GM18861 (cell line): ENCODE results near the gene SAP30BP.

Experiments
- ATAC-seq: cut with Tn5 transposase; IDR thresholded peaks from one replicate; pipeline ENCODE4 v1.9.1; 2021; ENCODE audit not compliant: unreplicated experiment

The SAP30BP gene

DNA sequence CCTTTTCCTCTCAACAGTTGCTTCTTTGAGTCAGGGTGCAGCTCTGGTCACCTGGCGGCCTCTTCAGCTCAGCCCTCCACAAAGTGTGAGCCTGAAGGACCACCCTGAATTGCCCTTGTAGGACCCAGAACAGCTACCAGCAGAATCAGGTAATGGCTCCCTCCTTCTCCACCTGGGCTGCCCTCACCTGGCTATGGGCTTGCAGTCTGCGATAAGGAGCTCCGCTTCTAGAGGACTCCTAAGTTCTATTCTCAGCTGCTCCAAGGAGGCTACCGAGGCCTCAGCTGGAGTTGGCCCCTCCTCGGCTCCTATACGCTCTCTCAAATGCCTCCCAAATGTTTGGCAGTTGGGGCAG lies 20.5 kb upstream of the SAP30BP start:
- no peak for ATAC-seq

DNA sequence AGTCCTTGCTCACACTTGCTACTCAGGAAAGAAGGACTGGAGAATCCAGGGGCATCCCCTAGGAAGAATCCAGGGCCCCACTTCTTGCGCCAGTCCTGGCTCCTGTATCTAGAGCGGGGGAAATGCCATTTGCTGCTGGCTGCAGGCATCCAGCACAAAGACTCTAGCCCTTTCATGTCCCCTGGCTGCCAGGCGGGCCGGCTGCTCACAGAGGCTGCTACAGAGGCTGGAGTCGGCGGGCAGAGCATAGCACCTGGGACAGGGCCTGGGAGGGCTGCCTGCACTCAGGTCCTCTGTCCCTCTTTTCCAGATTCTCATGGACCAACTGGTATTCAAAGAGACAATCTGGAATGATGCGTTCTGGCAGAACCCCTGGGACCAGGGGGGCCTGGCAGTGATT lies 20.1 kb upstream of the SAP30BP start:
- ATAC-seq: no peak

DNA sequence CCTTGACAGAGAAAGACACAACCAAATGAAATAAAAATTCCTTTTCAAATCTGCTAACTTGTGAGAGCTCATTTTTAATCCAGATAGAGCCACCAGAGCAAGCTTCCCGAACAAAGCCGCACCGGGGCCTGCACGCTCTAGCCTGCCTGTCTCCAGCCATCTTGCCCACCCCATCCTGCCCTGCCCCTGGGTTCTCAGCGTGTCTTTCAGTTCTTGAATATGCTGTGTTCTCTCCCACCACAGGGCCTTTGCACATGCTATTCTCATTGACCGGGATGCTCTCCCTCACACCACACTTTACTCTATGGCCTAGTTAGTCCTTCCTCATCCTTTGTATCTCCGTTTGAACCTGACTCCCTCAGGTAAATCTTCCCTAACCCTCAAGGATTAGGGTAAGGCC lies 19.2 kb upstream of the SAP30BP start:
- ATAC-seq: no peak

DNA sequence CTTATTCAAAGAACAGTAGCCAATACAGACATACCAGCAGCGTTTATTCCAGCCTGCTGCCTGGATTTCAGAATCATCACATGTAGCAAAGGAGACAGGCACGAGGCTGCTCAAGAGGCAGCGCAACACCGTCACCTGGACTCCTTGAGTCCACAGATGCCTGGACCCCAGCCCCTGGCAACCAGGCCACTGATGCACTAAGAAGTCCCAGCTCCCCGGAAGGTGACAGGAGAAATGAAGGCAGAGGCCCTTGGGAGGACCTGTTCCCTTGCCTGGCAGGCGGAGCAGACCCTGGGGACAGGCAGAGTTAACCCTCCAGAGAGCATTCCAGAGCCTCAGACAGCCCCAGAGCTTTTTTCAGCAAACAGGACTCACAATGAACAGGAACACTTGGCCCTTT lies 17.5 kb upstream of the SAP30BP start:
- no peak for ATAC-seq

DNA sequence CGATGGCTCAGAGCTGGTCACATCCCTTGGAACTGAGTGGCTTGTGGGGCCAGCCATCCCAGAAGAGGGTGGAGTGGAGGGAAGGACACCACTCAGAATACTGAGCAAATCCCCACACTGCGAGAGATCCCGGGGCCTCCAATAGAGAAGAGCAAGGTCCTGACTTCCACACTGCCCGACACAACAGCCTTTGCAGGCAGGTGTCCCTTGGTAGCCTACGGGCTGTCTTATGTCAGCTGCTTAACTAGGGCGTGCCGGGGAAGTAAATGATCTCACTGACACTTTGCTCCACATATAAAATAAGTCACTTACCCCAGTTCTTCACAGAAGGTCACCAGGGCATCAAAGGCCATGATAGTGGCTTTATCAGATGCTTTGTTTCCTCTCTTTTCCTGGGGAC lies 16.3 kb upstream of the SAP30BP start:
- ATAC-seq: no peak

DNA sequence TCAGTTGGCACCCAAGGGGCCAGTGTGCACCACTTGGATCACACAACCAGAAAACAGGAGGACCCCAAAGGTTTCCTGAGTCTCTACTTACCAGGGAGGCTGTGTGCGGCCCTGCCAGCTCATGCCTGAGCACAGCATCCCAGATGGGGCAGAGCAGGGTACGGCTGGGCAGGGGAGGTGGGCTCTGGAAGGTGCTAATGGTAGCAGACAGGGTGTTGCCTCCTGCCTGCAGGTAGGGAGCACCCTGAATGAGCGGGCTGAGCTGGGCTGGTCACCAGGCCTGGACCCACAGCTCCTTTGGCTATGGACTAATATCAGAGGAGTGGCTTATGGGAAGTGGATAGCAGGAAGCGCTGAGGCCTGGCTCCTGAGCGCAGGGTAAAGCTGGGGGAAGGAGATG lies 14.8 kb upstream of the SAP30BP start:
- ATAC-seq: no peak

DNA sequence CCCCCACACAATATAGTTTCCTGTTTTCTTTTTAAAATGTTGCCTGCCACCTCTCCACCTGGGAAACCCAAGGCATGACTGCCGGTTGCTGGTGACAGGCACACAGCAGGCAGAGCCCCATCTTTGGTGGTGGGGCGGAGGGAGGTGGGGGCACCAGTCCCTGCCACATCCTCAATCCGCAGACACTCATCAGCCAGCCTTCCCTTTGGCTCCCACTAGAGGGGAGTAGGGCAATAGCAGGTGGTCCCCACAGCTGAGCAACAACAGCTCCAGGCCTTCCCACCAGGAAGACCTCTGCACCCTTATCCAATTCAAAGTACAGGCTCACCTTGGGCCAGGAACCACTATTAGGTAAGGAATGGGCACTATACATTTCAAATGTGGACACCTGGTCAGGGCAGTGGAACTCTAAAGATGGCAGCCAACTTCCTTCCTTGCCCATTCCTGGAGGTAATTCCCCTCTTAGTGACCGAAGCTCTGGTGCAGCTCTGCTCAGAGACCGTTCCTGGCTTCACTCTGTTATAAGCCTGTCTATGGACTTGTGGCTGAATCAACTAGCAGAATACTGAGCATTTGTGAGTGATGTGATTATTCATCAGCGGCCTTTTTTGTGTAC lies 14.1 kb upstream of the SAP30BP start:
- no peak for ATAC-seq

DNA sequence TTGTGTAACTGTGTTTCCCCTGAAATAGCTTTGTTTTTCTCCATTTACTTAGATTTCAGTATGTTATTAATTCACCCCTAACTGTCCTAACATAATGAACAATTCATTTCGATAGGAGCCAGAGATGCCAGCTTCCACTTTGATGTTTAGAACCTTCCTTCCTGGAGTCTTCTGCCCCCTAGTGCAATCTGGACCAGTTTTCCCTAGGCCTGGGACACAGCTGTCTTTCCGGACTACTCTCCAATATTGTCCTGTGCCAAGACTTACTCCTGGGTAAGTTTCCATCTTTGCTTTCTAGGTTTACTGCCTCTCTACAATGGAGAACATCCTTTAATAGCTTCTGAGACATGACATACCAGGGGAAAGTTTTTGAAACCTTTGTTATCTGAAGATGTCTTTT lies 13.0 kb upstream of the SAP30BP start:
- ATAC-seq: no peak

DNA sequence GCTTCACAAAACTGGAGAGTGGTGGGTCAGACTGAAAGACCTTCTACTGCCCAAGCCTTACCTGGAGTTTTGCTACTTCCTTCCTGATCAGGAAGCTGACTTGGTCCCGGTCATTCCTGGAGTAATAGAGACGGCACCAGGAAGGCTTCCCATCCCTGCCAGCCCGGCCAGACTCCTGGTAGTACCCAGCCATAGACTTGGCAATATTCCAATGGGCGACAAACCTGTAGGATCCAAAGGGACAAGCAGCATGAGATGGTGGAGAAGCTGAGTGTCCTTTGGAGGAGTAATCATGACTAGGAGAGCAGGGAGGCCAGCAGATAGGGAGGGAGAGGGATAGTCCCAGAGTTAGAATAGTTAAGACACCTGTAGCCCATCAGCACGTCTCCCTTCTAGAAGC lies 8.9 kb upstream of the SAP30BP start:
- no peak for ATAC-seq

DNA sequence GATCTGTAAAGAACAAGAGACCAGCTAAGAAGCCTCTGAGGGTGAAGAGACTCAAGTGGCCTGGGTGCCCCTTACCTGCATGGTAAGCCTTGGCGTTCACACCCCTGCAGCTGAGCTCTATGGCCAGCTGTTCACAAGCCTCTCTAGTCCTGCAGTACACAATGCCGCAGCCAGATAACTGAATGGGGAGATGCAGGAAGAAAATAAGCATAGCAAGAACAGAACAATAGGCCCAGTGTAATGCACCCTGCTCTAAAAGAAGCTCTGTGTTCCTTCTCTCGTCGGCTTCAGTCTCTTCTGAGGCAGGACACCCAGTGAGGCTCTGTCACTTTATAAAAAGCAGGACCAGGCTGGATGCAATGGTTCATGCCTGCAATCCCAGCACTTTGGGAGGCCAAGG lies 5.6 kb upstream of the SAP30BP start:
- no peak for ATAC-seq

DNA sequence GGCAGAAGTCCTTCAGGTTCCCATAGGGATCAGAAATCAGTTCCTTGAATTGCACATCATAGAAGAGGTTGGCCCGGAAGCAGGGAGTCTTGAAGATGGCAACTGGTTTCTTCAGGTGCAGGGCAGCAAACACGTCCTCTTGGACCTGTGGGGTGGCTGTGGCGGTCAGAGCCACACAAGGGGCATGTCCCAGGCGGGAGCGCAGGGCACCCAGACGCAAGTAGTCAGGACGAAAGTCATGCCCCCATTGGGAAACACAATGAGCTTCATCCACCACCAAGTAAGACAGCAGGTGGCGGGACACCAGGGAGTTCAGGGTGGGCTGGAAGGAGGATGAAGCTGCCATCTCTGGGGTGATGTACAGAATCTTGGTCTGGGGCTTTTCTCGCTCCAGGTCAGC lies 4.6 kb upstream of the SAP30BP start:
- no peak for ATAC-seq

DNA sequence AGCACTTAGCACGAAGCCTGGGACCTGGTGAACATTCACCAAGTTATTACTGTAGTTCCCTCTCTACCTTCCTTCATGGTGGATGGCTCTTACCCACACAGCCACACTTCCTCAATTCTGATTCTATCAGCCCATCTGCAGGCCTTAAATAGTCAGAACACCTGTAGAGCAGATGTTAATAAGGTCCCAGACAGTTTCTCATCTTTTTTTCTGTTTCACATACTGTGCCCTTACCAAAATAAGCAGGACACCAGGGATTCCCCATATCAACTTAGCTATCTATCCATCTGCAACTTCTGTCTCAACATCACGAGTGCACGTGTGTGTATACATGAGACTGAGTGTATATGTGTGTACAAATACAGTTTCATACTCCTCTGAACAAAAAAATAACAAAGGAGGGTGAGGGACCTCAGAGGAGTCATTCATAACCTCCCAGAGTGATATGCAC lies 3.0 kb upstream of the SAP30BP start:
- ATAC-seq: peak; percentile 62

DNA sequence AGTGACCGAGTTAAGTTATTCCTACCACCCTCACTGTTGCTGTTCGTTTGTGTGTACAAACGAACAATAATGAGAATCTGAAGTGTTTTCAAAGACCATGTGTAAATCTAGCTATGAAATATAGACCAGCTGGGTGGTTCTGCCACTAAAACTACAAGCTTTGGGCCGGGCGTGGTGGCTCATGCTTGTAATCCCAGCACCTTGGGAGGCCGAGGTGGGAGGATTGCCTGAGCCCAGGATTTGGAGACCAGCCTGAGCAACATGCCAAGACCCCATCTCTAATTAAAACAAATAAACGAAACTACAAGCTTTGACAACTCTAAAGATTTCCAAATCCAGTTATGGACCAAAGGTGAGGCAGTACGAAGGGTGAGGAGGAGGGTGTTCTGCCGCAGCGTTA lies 1.2 kb upstream of the SAP30BP start:
- ATAC-seq: no peak

DNA sequence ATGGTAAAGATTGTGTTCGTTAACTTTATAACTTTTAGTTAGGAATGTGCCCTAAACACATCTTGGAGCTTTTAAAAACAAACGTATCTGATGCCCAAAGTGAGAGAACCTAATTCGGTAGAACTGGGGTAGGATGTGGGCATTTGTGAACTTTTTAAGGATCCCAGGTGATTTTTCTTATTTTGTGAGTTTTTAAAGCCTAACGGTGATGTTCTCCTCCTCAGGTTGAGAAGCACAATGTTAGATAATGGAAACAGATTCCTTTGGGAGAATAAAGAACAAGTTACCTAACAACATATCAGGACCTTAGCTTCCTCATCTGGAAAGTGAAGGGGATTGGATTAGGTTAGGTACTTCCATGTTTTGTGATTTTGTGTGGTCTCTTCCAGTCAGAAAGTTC lies 687 bp downstream of the SAP30BP start:
- no peak for ATAC-seq

DNA sequence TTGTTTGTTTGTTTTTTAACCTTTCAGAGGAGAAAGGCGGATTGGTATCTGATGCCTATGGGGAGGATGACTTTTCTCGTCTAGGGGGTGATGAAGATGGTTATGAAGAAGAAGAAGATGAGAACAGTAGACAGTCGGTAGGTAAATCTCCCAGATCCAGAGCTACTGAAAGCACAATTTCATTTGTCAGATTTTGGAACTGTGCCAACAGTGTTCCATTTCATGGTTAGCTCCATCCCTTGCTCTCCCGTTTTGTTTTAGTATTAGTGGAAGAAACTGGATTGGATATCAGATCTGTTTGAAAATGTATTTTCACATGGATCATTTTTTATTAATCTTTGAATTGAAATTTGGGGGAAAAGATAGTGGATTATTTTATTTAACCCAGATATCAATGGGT lies 1.4 kb downstream of the SAP30BP start:
- no peak for ATAC-seq

DNA sequence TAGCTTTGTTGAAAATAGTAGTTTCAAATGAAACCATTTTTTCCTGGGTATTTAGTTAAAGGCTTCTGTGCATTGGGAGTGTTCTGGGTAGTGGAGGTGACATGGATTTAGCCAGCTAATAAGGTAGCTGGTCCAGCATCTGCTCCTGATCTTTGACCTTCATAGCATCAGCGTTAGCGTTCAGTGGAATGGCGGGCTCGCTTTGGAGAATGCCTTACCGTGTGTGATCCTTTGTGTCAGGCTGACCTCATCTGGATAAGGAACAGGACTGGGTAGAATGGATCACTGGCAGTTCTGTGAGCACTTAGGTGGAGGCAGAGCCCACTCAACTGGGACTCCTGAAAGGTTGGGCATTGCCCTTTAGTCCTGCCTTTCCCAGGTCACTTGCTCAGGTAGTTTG lies 3.7 kb downstream of the SAP30BP start:
- ATAC-seq: no peak

DNA sequence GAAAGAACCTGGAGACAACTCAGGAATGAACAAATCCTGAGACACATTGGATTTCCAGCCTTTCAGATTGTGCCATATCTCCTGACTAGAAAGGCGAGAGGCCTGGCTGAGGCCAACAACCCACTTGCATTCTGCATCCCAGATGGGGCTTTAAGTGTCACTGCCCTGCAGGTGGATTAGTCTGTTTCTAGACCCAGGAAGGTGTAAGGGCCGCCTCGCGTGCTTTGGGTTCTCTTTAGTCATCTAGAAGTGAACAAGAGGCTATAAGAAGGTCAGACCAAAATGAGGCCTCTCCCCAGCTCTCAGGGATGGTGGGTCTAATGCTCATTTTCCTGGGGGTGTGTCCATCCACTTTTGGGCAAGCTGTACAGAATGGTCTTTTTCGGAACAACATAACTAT lies 4.9 kb downstream of the SAP30BP start:
- ATAC-seq: no peak

DNA sequence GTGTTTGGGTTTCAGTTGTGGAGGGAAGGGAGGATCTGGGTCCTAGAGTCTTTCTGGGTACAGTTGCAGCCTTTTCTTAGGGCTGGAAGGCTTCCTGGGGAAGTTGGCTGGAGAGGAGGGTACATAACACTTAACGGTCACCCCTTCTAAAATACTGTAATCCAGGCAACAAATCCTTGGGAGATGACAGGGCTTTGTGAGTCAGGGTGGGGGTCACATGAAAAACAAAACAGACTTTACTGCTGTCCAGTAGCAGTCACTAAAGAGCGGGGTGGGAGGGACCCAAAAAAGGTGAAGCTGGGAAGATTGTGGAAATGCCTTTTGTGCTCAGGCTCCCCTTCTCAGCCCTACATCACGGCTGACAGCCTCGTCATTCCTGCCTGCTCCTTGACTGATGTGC lies 6.3 kb downstream of the SAP30BP start:
- no peak for ATAC-seq

DNA sequence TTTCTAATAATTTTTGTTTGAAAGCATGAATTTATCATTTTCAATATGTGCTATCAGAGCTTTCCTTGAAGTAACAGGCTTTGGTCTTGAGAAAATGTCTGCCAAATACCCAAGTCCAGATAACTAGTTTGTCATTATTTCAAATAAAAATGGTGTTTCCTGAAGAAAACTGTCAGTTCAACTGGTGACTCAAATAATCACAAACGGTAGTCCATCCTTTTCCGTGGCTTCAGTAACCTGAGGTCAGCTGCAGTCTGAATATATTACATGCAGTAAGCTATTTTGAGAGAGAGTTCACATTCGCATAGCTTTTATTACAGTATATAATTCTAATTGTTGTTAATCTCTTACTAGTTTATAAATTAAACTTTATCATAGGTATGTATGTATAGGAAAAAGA lies 9.3 kb downstream of the SAP30BP start:
- ATAC-seq: no peak

DNA sequence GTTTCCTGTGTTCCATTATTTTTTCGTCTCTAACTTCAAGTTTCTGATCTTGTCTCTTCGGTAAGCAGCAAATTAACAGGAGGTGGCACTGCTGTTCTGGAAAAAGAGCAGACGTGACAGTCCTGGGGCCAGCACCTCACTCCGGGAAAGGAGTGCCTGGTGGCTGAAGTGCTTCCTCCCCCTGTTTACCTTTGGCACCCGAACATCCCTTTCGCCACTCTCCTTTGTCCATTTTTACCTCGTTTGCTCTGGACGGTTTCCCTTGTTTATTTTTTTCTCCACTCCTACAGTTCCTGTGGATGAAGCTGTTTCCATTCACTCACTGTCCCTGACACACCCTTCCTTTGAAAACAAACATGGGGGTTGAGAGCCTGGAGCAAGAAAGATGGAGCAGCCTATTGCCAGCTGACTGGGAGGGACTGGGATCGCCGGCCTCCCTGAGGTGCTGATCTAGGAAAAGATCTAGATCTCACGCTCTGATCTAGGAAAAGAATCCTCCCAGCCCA lies 12.6 kb downstream of the SAP30BP start:
- ATAC-seq: no peak

DNA sequence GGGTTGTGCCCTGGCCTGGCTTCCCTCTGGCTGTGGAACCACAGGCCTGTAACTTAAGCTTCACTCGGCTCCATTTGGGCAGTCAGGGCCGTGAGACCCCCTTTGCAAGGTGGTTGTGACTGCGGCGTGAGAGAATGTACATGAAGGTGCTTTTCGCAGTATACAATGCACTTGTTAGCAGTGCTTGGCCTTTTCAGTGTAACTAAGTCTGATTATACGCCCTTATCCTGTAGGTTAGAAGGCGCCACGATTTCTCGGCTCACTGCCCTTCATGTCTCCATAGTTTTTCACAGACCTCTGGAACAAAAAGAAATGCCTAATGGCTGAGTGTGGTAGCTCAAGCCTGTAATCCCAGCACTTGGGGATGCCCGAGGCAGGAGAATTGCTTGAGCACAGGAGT lies 13.3 kb downstream of the SAP30BP start:
- ATAC-seq: no peak

DNA sequence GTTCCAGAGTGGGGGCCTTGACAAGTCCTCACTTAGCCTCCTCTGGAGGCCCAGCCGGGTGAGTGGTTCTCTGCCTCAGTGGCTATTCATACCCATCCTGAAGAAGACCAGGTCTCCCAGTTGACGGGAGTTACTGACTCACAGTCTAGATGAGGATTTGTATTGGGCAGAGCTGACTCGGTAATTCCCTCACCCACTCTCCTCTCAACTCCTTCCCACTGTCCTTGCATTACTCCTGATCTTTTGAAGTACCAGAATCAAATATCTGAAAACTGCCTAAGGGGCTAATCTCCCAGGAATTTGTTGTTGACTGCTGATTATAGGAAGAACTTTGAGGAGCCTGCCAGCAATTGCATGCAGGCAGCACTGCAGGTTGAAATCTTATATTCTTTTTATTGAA lies 14.2 kb downstream of the SAP30BP start:
- no peak for ATAC-seq

DNA sequence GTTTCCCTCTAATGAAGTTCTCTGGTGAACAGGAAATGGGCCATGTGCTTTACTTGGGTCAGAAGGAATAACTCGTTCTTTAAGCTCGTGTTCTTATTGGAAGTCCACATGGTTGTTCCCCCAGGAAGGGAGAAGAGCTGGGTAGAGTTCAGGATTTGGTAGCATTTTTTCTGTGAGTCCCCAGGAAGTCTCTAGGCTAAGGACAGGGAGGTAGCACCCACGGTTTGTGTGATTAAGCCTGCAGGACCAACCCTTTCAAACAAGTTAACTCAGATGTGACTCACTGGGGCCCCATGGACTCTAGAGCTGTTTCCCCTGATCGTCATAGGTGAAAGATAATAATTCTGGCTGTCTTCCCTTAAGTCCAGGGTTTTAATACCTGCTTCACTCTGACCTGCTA lies 16.4 kb downstream of the SAP30BP start:
- no peak for ATAC-seq

DNA sequence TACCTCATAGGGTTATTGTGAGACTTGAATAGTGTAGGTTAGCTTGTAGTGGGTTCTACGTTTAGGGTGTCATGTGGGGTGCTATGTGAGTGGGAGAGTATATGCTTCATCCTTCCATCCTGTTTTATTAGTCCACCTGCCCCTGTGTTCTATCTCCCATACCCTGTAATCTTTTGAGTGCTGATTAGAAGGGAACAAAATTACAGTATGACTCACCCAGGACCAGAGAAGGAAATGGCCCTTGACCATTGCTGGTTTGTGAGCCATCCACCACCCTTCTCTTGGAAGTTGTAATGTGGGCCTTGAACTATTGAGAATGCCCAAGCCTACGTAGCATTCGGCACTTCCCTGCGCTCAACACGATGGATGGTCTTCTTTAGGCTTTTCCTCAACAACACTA lies 17.1 kb downstream of the SAP30BP start:
- ATAC-seq: no peak
